Measurements from ENCODE around the gene ODAPH.
"Not testable (repeated sequence)": the region's sequence is repeated elsewhere in the genome, so short reads cannot be mapped to it uniquely, and the experiment has no call there.

ODAPH gene

GRCh38 chr4:75555294-75556164, at the start of gene ODAPH:
Gene ODAPH (plus strand): TSS chr4:75556066. CDS start chr4:75556083, 17 bp downstream.
- peak; percentile 12 for DNase-seq

DNA sequence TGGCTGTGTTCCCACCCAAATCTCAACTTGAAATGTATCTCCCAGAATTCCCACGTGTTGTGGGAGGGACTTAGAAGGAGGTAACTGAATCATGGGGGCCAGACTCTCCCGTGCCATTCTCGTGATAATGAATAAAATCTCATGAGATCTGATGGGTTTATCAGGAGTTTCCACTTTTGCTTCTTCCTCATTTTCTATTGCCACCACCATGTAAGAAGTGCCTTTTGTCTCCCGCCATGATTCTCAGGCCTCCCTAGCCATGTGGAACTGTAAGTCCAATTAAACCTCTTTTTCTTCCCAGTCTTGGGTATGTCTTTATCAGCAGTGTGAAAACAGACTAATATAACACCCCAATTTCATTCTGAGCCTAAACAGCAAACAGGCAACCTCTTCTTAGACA, 46.3 kb upstream of the ODAPH start:
- DNase-seq, result not testable (repeated sequence)

DNA sequence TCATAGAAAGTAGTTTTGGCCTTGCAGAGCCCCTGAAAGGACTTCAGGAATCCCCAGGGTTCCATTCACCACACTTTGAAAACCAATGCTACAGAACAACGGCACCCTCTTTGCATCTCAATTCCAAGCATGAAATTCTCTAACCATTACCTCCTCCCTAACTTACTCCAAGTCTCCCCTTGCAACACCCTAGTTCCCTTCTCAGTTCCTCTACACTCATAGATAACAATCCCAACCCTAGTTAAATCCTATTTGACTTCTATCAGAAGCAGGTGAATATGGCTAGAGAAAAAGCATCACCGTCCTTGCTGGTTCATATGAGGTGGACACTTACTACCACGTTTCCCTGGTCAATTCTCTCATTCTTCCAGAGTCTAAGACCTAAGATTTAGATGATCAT, 44.0 kb upstream of the ODAPH start:
- no peak for DNase-seq

DNA sequence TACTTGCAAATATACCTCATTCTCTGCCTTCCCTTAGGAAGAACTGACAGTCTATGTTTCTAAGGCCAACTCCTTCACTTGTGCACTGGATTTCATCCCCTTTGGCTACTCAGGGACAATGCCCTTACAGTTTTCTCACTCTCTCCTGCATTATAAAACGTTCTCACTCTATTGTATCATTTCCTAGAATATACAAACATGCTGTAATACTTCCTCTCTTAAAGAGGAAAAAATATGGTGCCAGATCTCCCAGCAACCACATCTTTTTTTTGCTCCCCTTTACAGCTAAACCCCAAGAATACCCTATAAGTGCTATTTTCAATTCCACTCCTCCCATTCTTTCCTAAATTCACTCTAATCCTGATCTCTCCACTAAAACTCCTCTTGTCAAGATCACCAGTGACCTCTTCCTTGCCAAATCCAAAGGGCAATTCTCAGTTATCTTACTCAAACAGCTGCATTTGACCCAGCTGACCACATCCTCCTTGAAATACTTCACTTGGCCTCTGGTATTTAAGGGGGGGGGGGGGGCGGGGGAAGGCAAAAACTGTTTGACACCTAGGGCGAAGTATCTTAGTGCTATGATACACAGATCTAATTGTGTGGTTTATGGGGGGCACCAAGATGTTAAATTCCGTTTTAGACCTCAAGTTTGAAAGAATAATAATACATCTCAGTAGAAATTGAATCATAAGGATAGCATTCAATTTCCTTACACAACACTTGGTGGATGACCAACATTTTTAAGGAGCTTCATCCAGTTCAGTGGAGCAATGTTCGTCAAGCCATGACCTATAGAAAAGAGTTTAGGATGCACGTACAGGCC, 43.3 kb upstream of the ODAPH start:
- peak; percentile 28 for DNase-seq

DNA sequence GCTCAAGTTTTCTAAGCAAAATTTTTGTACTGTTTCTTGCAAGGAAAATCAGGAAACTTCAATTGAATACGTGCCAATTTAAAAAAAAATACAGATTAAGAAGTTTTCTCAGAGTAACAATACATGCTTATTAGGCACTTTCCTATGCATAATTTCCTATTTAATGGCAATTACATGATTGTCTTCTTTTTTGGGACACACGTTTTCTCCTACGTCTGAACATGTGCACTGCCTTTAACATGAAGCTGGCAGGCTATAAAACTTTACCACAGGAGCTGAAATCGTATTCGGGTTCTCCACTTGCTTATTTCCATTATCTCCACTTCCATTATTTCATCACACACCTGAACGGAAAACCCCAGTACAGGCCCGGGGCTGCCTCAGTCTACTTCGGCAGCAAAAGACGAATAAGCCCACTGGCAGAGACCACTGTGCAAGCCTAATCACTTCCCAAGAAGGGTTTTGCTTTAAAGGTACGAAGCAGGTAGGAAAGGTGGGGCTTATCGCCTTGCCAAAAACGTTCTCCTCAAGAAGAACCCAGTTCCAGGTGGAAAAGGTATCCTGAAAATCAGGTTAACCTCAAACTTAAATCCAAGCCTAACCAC, 42.2 kb upstream of the ODAPH start:
- no peak for DNase-seq

- DNase-seq, result peak; percentile 92
These were observed 41.5 kb upstream of the ODAPH start, which contains the start of the genes RCHY1 and THAP6 for GRCh38 chr4:75514131-75514948. Gene RCHY1 (minus strand): TSS chr4:75514403. CDS start chr4:75514286, 117 bp downstream. Gene THAP6 (plus strand): TSS chr4:75514473. CDS start chr4:75515453, 980 bp downstream.

- peak; percentile 53 for DNase-seq
These were observed 40.8 kb upstream of the ODAPH start for GRCh38 chr4:75514949-75515612.

DNA sequence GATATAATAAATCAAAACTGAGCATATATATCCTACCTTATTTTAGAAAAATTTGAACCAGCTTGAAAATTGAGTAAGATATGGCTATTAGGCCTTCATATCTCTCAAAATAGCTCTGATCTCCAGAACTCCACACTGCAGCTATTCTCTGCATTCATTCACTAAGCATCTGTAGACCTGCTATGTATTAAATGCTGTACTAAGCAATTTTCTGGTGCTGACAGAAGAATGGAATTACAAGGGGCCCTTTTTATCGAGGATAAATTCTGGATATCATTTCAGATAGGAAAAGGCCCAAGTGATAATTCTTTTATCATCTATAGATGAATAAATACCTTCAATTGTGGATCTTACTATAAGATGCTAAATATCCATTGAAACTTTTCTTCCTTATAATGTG, 39.7 kb upstream of the ODAPH start:
- no peak for DNase-seq

- DNase-seq, result not testable (repeated sequence)
These were observed 36.4 kb upstream of the ODAPH start for GRCh38 chr4:75519452-75519851.

DNA sequence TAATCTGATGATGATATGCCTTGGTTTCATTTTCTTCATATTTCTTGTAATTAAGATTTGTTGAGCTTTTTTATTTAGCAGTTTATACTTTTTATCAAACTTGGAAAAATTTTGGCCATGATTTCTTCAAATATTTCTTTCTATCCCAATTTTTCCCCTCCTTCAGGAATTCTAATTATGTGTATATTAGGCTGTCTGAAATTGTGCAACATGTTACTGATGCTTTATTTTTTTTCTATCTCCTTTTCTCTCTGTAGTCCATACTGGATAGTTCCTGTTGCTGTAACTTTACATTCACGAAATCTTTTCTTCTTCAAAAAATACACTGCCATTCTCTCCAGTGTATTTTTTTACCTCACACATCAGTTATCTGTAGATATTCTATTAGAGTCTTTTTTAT, 30.8 kb upstream of the ODAPH start:
- DNase-seq, result no peak

DNA sequence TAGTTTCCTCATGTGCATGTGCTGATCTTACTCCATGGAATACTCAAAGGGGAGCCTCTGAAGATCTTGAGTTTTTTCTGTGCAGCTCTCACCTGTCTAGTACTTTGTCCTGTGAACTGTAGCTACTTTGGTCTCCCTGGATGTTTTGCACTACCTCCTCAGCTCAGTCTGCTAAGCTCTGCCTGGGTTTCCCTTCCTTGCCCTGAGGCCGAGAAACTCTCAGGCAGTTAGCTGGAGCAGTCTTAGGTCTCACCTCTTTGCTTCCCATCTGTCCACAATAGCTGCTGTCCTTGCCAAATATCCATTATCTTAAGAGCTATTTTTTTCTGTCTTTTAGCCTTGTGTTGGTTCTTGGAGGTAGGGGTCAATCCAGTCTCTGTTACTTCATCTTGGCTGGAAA, 30.0 kb upstream of the ODAPH start:
- no peak for DNase-seq

DNA sequence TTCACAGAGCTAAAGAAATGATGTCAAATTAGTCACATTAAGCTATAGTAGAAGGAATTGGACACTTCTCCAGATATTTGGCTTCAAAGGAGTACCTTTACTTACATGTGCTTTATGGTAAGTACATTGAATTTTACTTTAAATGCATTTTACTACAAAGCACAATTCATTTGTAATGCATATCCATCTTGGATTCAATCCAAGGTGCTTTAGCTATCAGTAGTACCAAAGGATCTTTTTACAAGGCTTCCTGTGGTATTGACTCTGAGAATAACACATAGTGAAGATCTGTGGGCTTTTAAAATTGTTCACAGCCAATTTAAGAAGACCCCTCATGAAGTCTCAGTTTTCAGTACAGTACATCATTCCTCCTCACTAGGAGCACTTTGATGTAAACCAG, 28.4 kb upstream of the ODAPH start:
- no peak for DNase-seq

DNA sequence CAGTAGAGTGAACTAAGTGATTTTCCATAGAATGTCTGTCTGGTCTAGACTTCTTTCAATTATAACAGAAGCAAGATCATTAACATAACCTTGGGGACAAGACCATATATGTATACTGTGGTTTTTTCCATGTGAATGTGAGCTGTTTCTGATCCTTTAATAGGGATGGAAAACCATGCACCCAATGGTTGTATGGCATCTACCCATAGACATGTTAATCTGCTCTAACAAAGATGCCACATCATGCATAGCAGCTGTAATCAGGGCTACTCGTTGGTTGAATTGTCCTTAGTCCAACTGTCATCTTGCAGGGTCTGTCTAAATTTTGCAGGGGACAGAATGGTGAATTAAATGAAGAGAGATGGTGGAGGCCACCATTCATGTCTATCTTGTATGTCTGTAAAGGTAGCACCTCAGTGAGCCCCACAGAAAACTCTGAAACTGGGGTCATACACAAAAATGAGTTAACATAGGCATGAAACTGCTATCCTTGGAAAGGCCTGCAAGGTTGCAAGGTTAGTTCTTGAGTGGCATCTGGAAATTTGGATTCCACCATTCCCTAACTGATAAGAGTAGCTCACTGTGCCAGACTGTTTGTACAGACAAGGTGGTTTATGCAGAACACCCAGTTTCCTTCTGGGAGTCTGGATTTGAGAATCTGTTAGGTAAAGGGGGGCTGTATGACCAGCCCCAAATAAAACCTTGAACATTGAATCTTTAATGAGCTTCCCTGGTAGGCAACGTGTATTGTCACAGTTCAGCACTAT, 25.1 kb upstream of the ODAPH start:
- no peak for DNase-seq

- DNase-seq, result not testable (repeated sequence)
These were observed 24.2 kb upstream of the ODAPH start for GRCh38 chr4:75531536-75532143.

DNA sequence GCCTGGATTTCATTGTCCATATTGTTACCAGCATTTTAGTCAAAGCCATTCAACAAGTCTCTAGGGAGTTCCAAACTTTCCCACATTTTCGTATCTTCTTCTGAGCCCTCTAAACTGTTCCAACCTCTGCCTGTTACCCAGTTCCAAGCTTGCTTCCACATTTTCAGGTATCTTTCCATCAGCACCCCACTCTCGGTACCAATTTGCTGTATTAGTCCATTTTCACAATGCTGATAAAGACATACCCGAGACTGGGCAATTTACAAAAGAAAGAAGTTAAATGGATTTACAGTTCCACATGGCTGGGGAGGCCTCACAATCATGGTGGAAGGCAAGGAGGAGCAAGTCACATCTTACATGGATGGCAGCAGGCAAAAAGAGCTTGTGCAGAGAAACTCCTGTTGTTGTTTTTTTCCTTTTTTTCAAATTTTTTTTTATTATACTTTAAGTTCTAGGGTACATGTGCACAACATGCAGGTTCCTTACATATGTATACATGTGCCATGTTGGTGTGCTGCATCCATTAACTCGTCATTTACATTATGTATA, 22.5 kb upstream of the ODAPH start:
- DNase-seq, result not testable (repeated sequence)

DNA sequence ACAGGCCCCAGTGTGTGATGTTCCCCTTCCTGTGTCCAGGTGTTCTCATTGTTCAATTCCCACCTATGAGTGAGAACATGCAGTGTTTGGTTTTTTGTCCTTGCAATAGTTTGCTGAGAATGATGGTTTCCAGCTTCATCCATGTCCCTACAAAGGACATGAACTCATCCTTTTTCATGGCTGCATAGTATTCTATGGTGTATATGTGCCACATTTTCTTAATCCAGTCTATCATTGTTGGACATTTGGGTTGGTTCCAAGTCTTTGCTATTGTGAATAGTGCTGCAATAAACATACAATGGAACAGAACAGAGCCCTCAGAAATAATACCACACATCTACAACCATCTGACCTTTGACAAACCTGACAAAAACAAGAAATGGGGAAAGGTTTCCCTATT, 21.9 kb upstream of the ODAPH start:
- not testable (repeated sequence) for DNase-seq

DNA sequence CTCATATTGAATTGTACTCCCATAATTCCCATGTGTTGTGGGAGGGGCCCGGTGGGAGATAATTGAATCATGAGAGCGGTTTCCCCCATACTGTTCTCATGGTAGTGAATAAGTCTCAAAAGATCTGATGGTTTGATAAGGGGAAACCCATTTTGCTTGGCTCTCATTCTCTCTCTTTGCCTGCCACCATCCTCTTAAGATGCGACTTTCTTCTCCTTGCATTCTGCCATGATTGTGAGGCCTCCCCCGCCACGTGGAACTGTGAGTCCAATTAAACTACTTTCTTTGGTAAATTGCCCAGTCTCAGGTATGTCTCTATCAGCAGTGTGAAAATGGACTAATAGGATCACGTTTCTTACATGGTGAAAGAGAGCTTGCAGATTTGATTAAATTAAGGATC, 18.6 kb upstream of the ODAPH start:
- DNase-seq, result not testable (repeated sequence)

GRCh38 chr4:75542824-75543223, 13.0 kb upstream of the ODAPH start:
- no peak for DNase-seq

GRCh38 chr4:75544220-75544619, 11.6 kb upstream of the ODAPH start:
- not testable (repeated sequence) for DNase-seq

- no peak for DNase-seq
These were observed 11.0 kb upstream of the ODAPH start for GRCh38 chr4:75544870-75545269.
